Stimulated activated CD8-positive, alpha-beta memory T cell treated with anti-CD3 and anti-CD28 coated beads, Interleukin-4, amount 100 ng/mL, for 24 hours (primary cell): ENCODE results near the gene ALDH4A1.

Experiments
- DNase-seq: peaks from one replicate; pipeline ENCODE4 v3.0.0-alpha.2; 2020; ENCODE audit warnings: low read depth

ALDH4A1 gene

DNA sequence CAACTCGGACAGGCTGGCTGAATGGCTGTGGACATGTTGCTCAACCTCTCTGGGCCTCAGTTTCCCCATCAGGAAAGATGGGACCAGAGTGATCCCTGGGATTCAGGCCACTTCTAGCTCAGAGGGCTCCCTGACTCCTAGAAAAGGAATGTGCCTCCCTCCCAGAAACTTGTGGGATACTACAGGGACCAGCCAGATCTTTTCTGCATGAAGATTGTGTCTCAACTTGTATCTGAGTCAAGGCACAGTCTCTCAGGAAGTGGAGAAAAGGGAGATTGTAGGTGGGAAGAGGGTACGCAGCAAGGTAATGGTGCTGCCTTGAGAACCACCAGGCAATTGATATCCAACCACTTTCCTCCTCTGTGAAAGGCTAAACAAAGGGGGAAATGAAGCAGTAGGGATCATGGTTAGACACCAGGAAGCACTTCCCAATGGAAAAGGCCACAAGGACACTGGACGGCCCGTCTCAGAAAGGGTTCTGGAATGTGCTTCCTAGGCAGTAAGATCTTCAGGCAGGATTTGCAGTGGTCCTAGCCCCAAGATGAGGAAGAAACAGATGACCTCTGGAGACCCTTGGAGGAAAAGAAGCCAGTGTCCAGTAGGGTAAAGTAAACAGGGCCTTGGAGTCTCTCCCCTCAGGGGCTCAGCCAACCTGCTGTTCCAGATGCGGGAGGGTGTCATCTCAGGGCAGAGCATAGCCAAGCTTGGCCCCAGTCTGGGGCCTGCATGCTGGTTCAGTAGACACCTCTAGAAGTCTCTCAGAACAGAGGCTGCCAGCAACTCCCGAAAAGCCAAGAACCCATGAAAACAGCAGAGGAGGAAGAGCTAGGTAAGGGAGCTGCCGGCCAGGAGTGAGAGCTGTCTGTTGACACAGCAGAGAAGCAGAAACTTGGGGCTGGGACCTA, 37.3 kb upstream of the ALDH4A1 start:
- no peak for DNase-seq

DNA sequence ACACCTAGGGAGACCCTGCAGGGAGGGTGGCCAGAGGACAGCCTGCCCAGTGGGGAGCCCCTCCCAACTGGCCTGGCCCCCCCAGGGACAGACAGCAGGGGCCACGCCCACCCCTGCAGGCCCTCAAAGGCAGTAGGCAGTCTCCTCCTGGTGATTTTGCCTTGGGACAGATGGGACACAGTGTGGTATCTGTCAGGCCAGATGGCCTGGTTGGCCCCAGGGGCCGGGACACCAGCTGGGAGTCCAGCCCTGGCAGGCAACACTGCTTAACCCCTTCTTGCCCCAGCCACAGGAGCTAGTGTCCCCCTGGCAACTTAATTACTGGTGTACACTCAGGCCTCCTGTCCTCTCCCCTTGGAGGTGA, 36.3 kb upstream of the ALDH4A1 start:
- no peak for DNase-seq

DNA sequence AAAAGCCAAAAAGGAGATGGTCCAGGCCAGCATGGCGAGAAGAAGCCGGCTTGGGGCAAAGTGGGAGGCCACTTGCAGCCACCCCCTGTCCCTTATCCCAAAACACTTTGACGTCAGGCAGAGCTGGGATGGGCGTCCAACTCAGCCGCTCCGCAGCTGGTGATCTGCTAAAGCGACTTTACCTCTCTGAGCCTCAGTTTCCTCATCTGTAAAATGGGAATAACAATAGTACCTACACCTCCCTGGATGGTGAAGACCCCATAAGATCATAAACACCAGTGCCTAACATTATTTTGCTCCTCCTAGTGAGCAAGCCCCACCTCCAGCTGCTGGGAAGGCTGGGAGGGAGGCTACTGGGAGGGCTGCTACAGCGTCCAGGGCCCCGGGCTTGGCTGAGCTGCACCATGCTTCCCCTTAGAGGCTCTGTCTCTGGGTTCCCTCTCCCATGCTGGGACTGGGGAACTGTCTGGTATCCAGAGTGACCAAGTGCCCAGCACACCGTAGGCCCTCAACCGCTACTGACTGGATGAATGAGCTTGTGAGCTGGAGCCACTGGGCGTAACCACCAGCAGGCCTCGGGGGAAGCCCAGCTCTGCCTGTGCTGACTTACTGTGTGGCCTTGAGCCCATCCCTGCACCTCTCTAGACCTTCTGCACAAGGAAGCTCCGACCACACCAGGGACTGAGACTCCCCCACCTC, 35.8 kb upstream of the ALDH4A1 start:
- DNase-seq, result no peak

DNA sequence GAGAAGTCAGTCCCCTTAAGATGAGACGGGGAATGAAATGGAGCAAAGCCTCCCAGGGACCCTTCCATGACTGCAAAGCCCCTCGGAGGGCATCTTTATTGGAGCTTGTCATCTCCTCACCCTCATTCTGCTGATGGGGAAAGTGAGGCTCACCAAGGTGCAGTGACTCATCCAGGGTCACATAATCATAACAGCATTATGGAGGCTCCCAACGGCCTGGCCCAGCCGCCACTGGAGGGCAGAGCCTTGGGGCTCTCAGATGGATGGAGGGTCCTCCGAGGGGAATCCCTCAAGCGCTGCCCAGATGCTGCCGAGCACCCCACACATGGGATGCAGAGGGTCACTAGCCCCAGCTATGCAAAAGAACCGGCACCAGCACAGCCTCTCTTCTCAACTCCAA, 35.2 kb upstream of the ALDH4A1 start:
- DNase-seq, result no peak

DNA sequence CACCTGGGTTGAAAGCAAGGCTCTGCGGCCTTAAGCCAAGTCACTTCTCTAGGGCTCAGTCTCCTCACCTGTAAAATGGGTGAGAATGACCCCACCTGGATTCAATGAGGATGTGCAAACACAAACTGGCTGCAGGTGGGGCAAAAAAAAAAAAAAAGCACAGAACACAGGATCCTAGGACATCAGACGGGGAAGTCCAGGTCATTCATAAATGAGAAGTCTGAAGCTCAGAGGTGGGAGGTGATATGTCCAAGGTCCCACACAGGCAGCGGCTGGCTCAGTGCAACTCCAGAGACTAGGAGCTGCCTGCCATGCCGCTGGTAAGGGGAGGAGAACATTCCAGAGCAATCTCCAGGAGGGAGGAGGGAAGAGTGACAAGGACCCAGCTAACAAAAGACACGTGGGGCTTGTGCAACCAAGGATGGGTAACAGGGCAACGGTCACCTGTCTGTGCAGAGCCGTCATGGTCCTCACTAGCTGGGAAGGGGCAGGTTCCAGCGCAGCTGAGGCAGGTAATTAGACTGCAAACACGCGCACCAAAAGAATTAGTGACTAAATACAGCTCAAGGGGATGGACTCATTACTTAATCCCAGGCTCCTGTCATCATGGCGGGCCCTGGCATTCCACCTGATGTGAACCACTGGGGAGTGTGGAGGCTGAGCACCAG, 34.6 kb upstream of the ALDH4A1 start:
- no peak for DNase-seq

DNA sequence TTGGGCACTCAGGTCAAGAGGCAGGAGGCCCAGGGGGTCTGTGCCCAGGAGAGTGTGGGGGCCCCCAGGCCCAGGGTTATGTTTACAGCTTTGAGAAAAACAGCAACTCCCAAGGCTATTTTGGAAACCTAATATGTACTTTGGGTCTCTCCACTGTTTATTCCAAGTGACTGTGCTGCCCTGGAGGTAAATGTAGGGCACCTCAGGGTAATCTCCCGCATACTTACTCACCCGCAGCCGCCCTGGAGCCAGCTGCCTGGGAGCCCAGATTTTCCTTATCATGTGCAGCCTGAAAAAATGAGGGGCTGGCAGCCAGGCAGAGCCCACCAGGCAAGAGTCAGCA, 34.1 kb upstream of the ALDH4A1 start:
- DNase-seq, result no peak

DNA sequence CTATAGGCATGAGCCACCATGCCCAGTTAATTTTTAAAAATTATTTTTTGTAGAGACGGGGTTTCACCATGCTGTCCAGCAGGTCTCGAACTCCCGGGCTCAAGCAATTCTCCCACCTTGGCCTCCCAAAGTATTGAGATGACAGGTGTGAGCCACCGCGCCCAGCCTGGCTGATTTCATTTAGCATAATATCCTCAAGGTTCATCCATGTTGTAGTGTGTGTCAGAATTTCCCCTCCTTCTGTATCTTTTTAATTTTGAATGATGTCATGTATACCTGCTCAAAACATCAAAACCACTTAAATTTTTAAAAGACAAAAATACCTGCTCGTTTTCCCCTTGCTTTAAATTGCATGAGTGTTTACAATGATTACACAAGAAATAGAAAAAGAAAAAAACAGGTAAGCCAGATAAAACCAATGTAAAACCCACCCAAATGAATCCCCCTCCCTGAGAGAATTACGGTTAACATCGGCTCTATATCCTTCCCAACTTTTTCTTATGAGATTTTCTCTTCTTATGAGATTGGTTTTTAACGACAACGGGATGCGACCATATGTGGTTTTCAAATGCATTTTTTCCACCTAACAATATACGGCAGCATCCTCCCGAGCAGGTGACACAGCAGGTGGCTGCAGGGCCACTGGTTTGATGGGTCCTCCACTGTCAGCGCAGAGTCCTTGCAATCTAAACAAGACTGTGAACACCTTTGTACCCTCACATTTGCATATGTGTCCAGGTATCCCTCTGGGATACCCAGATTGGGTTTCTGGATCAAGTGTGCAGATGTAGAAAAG, 32.0 kb upstream of the ALDH4A1 start:
- no peak for DNase-seq

DNA sequence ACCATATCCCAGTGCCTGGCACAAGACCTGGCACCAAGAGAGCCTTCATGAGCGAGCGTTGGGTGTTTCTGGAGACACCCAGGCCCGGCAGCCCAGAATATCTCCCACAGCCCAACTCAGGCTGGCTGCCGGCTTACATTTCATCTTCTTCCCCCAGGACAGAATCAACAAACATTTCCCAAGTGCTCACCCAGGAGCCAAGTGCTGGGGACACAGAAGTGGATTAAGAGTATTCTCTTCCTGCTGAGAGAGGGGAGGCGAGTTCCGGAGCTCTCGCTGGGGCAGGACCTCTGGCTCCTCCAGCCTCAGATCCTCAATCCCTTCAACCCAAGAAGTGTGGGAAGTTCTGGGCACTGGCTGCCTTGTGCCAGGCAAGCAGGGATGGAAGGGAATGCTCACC, 30.5 kb upstream of the ALDH4A1 start:
- DNase-seq, result no peak

DNA sequence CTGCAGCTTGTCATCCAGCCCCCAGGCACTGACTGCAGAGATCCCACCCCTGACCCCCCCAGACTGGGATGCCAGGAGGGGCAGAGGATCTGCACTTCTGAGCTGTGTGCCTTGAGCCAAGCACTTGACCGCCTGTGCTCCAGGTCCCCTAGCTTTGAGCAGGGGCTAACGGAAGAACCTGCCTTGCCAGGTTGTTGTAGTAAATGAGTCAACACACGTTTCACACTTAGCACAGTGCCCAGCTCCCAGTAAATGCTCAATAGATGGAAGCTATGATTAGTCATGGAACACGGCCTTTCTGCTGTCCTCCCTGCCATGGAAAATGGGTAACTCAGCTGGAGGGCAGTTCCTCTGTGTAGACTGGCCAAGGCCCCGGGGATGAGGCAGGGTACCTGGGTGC, 30.0 kb upstream of the ALDH4A1 start:
- DNase-seq, result no peak

DNA sequence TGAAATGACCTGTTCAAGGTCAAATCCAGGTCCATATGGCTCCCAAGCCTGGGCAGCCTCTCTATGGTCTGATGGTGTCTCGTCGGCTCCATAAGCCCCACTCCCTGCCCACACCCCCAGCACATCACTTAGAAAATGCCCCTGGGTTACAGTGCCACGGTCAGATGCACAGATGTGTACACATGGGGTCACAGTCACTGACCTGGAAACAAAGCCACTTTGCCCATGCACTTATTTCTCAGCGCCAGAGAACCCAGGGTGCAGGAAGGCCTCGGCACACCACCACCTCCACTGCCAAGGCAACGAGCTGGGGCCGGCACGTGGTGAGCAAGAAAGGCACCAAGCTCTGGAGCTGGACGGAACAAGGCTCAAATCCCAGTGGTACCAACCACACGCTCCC, 29.4 kb upstream of the ALDH4A1 start:
- no peak for DNase-seq

DNA sequence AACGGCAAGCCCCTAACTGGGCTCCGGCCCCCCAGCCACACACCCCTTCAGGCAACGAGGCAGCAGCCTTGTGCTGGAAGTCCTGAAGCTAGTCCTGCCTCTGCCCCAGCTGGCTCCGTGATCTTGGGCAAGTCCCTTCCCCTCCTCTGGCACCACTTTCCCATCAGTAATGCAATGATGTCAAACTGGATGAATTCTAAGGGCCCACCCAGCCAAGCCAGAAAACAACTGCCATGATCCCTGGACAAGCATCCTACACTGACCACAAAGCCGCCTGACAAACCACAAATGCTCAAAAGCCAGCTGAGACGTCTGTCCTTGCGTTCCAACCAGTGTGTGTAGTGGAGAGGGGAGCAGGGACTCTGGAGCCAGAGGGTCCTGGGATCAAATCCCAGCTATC, 27.3 kb upstream of the ALDH4A1 start:
- DNase-seq, result no peak

DNA sequence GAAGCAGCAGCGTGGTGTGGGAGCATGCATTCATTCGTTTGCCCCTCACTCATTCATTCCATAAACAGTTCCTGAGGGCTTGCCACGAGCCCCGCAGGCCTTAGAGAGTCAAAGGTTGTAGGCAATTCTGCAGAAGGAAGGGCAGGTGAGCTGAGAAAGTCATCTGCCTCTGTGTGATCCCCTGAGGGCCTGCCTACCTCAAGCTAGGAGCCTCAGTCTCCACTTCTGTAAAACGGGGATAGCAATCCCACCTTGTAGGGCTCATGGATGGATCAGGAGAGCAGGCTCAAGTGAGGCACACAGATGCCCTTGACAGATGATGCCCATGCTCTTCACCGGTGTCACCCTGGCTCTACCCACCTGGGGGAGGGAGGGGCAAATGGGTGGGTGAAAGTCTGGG, 26.6 kb upstream of the ALDH4A1 start:
- no peak for DNase-seq

DNA sequence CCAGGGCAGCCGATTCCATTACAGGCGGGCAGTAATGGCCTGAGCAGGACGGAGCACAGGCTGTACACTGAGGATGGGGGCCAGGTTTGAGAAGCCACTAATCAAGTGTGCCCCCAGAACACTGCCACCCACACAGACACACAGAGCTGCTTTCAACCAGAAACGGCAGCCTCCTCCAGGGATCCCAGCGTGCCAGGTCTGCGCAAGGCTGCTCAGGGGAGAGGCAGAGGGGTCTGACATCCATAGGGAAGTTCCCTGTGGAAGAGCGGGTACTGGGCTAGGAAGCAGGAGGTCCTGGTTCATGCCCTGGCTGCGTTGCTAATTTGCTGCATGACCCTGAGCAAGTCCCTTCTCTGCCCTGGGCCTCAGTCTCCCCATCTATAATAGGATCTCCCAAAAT, 26.1 kb upstream of the ALDH4A1 start:
- DNase-seq, result no peak

DNA sequence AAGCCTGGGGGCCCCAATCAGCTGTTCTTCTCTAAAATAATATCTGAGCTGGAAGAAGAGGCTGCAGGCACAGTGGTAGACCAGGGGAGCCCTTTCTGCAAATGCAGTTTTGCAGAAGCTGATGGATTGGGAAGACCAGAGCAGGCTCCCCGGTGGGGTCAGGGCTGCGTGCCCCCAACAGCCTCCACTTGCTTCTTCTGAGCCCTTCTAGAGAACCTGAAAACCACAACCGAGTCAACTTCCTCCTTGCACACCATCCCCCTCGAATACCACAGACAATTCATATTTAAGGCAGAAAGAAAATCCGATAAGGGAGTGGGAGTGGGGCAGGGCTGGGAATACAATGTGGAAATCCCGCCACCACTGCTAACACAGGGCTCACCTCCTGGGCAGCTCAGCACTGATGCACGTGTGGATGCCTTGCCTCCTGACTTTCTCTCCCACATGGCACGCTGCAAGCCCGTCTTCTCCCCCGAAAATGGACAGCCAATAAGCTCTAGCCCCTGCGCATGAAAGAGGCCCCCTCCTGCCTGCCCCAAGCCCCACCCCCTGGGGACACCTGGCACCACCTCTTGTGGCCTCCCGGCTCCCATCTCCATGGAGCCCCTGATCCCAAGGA, 25.4 kb upstream of the ALDH4A1 start:
- DNase-seq, result no peak

DNA sequence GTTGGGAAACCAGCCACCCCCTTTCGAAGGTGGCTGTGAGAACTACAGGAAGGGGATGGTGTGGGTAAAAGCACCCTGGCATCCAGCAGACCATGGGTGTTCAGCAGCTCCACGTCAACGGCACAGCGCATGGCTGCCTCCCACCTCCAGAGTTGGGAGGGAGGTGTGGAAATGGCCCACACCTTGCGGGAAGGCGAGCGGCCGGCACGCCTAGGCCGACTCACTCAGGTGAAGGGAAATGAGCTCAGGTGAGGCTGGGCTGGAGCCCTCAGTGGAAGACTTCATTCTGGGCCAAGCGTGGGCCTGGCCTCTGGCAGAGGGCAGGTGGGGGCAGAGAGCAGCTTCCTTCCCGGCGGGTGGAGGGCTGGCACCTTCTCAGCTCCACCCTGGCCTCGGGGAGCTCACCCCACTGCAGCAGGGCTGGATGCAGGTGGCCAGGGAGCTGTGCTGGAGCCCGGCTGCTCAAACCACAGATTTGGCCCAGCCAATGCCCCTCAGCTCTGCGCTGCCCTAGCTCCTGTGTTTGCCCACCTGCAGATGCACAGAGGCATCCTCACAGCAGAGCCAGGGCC, 24.8 kb upstream of the ALDH4A1 start:
- no peak for DNase-seq

DNA sequence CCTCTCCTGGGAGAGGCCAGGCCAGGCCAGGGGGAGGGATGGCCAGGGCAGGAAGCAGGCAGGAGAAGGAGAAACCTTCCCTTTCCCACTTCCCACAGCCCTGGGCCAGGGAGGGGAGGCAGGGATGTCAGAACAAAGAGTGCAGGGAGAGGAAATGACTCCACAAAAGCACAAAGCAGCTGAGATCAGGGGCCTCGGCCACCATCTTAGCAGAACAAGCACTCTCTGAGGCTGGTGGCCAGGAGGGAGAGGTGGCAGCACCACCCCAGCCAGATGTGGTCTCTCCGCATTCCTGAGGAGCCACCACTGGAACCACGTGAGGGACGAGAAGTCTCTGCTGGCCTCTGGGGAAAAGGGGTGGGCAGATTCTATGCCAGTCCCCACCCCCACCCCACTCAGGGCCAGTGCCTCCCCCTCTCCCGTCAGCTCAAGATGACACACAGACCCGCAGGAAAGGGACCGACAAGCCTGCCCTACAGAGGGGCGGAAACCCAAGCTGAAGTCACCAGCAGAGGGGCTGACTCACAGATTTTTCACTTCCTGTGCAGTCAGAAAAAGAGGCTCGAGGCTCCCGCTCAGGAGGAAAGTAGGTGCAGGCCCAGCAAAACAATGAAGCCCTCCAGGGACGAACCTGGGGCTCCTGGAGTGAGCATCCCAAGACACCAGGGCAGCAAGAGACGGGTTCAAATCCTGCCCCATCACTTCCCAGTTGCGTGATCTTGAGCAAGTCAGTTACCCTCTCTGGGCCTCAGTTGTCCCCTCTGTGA, 24.1 kb upstream of the ALDH4A1 start:
- peak; percentile 75 for DNase-seq

DNA sequence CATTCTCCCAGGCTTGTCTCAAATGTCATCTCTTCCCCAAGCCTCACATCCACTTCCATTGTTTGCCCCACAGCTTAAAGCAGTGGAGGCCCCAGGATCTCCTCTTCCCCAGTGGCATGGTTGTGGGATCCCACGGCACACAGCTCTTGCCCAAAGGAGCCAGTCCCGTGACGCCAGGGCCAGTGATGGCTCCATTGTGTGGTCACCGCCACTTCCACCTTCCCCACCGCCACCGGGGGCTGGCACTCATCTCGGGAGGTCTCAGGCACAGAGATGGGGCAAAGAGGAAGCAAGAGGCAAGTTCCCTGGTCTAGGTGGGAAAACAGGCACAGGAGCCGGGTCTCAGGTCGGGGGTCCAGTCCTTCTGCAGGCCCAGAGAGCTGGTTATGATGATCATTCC, 22.9 kb upstream of the ALDH4A1 start:
- DNase-seq, result no peak

DNA sequence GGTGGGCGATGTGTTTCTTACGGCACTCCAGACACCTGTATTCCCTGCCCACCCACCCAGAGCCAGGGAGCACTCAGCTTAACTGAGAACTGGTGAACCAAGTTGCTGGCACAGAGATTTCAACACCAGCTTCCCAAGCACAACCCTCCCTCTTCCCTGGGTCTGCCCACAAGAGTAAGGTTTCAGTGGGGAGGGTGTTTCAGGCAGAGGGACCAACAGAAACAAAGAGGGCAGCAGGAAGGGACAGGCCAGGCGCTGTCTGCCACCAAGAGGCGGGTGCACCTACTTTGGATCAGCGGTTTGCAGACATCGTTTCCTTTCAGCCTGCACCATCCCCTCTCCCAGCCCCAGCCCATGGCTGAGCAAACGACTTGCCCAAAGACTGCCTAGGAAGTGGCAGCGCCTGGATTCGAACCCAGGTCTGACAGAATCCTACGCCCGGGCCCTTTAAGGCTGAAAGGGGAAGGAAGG, 21.9 kb upstream of the ALDH4A1 start:
- DNase-seq, result no peak

DNA sequence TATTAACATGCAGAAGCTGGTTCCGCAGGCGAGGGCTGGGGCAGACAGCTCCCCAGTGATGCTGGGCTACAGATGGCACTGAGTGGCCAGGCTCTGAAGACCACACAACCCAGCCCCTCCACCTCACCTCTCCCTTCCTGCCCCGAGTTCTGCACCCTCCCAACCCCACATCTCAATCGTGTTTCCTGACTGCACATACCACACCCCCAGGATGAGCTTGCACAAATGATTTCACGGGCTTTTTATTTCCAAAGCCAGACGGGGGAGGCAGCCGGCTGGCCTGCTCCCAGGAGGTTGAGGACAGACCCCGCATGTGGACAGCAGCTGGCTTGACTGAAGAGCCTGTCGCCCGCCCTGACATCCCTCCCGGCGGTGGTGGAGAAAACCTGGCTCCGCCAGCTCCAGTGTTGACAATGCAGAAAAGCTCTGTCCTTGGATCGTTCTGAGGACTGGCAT, 21.4 kb upstream of the ALDH4A1 start:
- DNase-seq, result no peak
